ENCODE measurements around the gene LRRC4C.

The LRRC4C gene

GRCh38 chr11:40292721-40293508, 1166.5 kb downstream of the LRRC4C start:
- H3K27ac ChIP-seq, result no peak overlapping the region; the same call in 1 of the 2 replicates
- no peak for TF ChIP-seq ZFX (IDR thresholded peaks at IDR 0.05; ENCODE audit: borderline replicate concordance)
- TF ChIP-seq CTCF (IDR thresholded peaks at IDR 0.05), result no peak

- no peak for TF ChIP-seq ZFX (IDR thresholded peaks at IDR 0.05; ENCODE audit: borderline replicate concordance)
- no peak for TF ChIP-seq CTCF (IDR thresholded peaks at IDR 0.05)
- no peak overlapping the region for H3K27ac ChIP-seq
These were observed 1167.7 kb downstream of the LRRC4C start for GRCh38 chr11:40291741-40292140.

GRCh38 chr11:40291329-40291728, 1168.1 kb downstream of the LRRC4C start:
- H3K27ac ChIP-seq, result no peak overlapping the region
- no peak for TF ChIP-seq CTCF (IDR thresholded peaks at IDR 0.05)
- TF ChIP-seq ZFX (IDR thresholded peaks at IDR 0.05; ENCODE audit: borderline replicate concordance), result no peak

- no peak overlapping the region for H3K27ac ChIP-seq
- no peak for TF ChIP-seq ZFX (IDR thresholded peaks at IDR 0.05; ENCODE audit: borderline replicate concordance)
- TF ChIP-seq CTCF (IDR thresholded peaks at IDR 0.05), result no peak
These were observed 1169.3 kb downstream of the LRRC4C start for GRCh38 chr11:40290171-40290631.

GRCh38 chr11:40289370-40289769, 1170.1 kb downstream of the LRRC4C start:
- no peak for TF ChIP-seq CTCF (IDR thresholded peaks at IDR 0.05)
- no peak for TF ChIP-seq ZFX (IDR thresholded peaks at IDR 0.05; ENCODE audit: borderline replicate concordance)
- no peak overlapping the region for H3K27ac ChIP-seq

GRCh38 chr11:40287916-40288803, 1171.3 kb downstream of the LRRC4C start:
- no peak overlapping the region for H3K27ac ChIP-seq
- TF ChIP-seq ZFX (IDR thresholded peaks at IDR 0.05; ENCODE audit: borderline replicate concordance) (no peak), CTCF (IDR thresholded peaks at IDR 0.05) (no peak)

Data from 22Rv1 (cell line).